Endodermal cell (in vitro differentiated cells): Measurements from ENCODE around the gene THSD4. TPM values are rescaled to one million over a fixed set of nuclear protein-coding genes. Genes with fewer than 3 reads are reported as not detected.

Source experiments
- DNase-seq: peaks from one replicate; pipeline ENCODE4 v3.0.0-alpha.2; 2017
- H3K27ac ChIP-seq: 2 replicates; pipeline ENCODE4 v1.5.1; 2013; ENCODE audit warnings: mild to moderate bottlenecking, low read depth, low read length, moderate library complexity
- H3K27me3 ChIP-seq: 2 replicates; pipeline ENCODE4 v1.6.1; 2013; ENCODE audit warnings: mild to moderate bottlenecking, low read length, moderate library complexity; ENCODE audit not compliant: insufficient read depth, control insufficient read depth, poor library complexity, severe bottlenecking
- H3K36me3 ChIP-seq: 2 replicates; pipeline ENCODE4 v1.7.0; 2013; ENCODE audit warnings: mild to moderate bottlenecking, low read length, moderate library complexity; ENCODE audit not compliant: control insufficient read depth, insufficient read depth
- H3K4me1 ChIP-seq: one replicate; pipeline ENCODE4 v1.7.0; 2013; ENCODE audit warnings: low read length; ENCODE audit not compliant: control insufficient read depth, insufficient read depth
- H3K4me3 ChIP-seq: 2 replicates; pipeline ENCODE4 v1.5.1; 2013; ENCODE audit warnings: mild to moderate bottlenecking, low read length, moderate library complexity
- H3K9ac ChIP-seq: 2 replicates; pipeline ENCODE4 v1.6.1; 2013; ENCODE audit warnings: mild to moderate bottlenecking, low read length, moderate library complexity; ENCODE audit not compliant: poor library complexity, severe bottlenecking; ENCODE audit errors: extremely low read depth
- H3K9me3 ChIP-seq: 2 replicates; pipeline ENCODE4 v1.6.1; 2013; ENCODE audit warnings: mild to moderate bottlenecking, low read length, moderate library complexity; ENCODE audit not compliant: control insufficient read depth
- H3K27ac Mint-ChIP-seq: 2 replicates; pipeline ENCODE4 v1.8.0; 2020; ENCODE audit warnings: mixed read lengths
- H3K27me3 Mint-ChIP-seq: 2 replicates; pipeline ENCODE4 v1.8.0; 2021; ENCODE audit warnings: mild to moderate bottlenecking, mixed read lengths; ENCODE audit not compliant: insufficient read depth
- H3K36me3 Mint-ChIP-seq: 2 replicates; pipeline ENCODE4 v1.8.0; 2020; ENCODE audit warnings: low read depth, mixed read lengths
- H3K4me1 Mint-ChIP-seq: 2 replicates; pipeline ENCODE4 v1.8.0; 2020; ENCODE audit warnings: mixed read lengths
- H3K4me3 Mint-ChIP-seq: 2 replicates; pipeline ENCODE4 v1.8.0; 2020; ENCODE audit warnings: mild to moderate bottlenecking, moderate library complexity, mixed read lengths
- H3K9me3 Mint-ChIP-seq: 2 replicates; pipeline ENCODE4 v1.8.0; 2020; ENCODE audit warnings: mild to moderate bottlenecking, mixed read lengths
- WGBS, 2 experiments: methylation state at CpG; one replicate each; pipeline versions ENCODE4 v1.1.5 to v1.1.7; 2013; ENCODE audit warnings: missing lambda C conversion rate in 2 of 2, mixed read lengths in 1 of 2; ENCODE audit not compliant: insufficient coverage in 1 of 2, insufficient read length in 1 of 2; 5-methylcytosine and 5-hydroxymethylcytosine counted together
- total RNA-seq, 2 donors: library from RNA; stranded (reverse); fragmentation: NEBNext Ultra II Directional in 1 of 2; extraction: Animal tissue kit (Norgen Biotek cat#: 25700) in 1 of 2; gene quantifications; 2 replicates in 1 of 2; 3 replicates in 1 of 2; pipeline ENCODE4 v1.2.1, GENCODE V29; 2021
- TF ChIP-seq, protein P1 (sequence below): fragments of 200-600 bp; sonication (generic); conservative IDR thresholded peaks from 2 replicates; pipeline ENCODE4 v1.5.0; 2021; ENCODE audit warnings: antibody characterized with exemption, mild to moderate bottlenecking

THSD4 gene
- total RNA-seq, 2 donors from 2014 or later = 4.6 to 5.4 TPM

GRCh38 chr15:71256934-71257664 lies 141.8 kb downstream of the THSD4 start:
- peaks cover under 1% of the 10 kb centered on the region for H3K4me1 ChIP-seq
- H3K9me3 ChIP-seq = no peaks in the 10 kb centered on the region
- no peaks in the 10 kb centered on the region for H3K36me3 ChIP-seq
- H3K4me1 Mint-ChIP-seq = peaks cover under 1% of the 10 kb centered on the region
- DNase-seq = no peak
- H3K4me3 Mint-ChIP-seq = no peak overlapping the region
- H3K9ac ChIP-seq = no peak overlapping the region
- TF ChIP-seq, protein P1, sequence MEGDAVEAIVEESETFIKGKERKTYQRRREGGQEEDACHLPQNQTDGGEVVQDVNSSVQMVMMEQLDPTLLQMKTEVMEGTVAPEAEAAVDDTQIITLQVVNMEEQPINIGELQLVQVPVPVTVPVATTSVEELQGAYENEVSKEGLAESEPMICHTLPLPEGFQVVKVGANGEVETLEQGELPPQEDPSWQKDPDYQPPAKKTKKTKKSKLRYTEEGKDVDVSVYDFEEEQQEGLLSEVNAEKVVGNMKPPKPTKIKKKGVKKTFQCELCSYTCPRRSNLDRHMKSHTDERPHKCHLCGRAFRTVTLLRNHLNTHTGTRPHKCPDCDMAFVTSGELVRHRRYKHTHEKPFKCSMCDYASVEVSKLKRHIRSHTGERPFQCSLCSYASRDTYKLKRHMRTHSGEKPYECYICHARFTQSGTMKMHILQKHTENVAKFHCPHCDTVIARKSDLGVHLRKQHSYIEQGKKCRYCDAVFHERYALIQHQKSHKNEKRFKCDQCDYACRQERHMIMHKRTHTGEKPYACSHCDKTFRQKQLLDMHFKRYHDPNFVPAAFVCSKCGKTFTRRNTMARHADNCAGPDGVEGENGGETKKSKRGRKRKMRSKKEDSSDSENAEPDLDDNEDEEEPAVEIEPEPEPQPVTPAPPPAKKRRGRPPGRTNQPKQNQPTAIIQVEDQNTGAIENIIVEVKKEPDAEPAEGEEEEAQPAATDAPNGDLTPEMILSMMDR = peak; percentile 47
- H3K36me3 Mint-ChIP-seq = no peaks in the 10 kb centered on the region
- 93 to 94% methylated on average over 3 to 5 of the region's 5 CpGs for WGBS, 2 experiments
- H3K27ac ChIP-seq = no peak overlapping the region
- no peak overlapping the region for H3K4me3 ChIP-seq
- H3K9me3 Mint-ChIP-seq = no peaks in the 10 kb centered on the region
- no peaks in the 10 kb centered on the region for H3K27me3 ChIP-seq
- no peak overlapping the region for H3K27ac Mint-ChIP-seq
- H3K27me3 Mint-ChIP-seq = no peaks in the 10 kb centered on the region

DNA sequence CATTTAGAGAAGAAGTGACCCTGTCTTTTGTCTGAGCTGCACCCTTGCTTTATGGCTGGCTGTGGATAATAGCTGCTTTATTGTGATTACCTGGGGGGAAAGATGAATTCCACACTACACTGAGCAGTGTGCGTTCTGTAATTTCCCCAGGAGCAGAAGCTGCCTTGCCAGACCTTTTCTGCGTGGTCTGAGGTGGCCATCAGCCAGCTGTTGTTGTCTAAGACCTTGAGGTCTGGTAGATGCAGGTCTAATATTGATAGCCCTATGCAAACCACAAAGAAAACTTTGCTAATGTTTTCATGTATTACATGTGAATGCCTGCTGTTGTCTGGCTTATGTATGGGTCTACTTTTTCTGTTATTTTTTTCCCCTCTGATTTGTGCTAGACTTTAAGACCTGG lies 144.6 kb downstream of the THSD4 start:
- no peak overlapping the region for H3K4me3 Mint-ChIP-seq
- H3K9me3 Mint-ChIP-seq = peaks cover 10% of the 10 kb centered on the region
- Histone ChIP-seq H3K27ac (no peak overlapping the region), H3K4me3 (no peak overlapping the region), H3K27me3 (no peaks in the 10 kb centered on the region), H3K4me1 (no peaks in the 10 kb centered on the region), H3K36me3 (no peaks in the 10 kb centered on the region), H3K9ac (no peak overlapping the region), H3K9me3 (peaks cover 6% of the 10 kb centered on the region)
- no peaks in the 10 kb centered on the region for H3K36me3 Mint-ChIP-seq
- WGBS, 2 experiments = 90 to 100% methylated on average over 1 to 2 of the region's 2 CpGs
- peaks cover 4% of the 10 kb centered on the region for H3K4me1 Mint-ChIP-seq
- TF ChIP-seq, protein P1 = no peak
- DNase-seq = no peak
- no peak overlapping the region for H3K27ac Mint-ChIP-seq
- H3K27me3 Mint-ChIP-seq = no peaks in the 10 kb centered on the region

DNA sequence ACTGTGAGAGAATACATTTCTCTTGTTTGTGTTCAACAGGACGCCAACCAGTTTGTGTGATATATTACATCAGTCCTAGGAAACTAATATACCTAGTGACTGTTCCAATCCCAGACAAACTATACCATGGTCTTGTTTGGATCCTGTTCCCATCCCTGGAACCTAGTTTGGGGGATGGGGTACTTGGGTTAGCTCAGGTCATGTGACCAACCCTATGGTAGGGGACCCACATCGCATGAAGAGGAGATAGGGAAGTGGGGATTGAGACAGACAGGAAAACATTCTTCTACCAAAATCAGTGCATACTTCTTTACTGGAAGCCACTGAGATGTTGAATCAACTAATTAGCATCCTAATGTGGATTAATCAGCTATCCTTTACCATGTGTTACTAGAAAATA lies 146.1 kb downstream of the THSD4 start:
- H3K4me3 ChIP-seq = no peak overlapping the region
- Mint-ChIP-seq H3K4me1 (peaks cover 4% of the 10 kb centered on the region), H3K4me3 (no peak overlapping the region), H3K27me3 (no peaks in the 10 kb centered on the region), H3K9me3 (peaks cover 19% of the 10 kb centered on the region), H3K36me3 (no peaks in the 10 kb centered on the region), H3K27ac (no peak overlapping the region)
- H3K9ac ChIP-seq = no peak overlapping the region
- no peak for DNase-seq
- no peak overlapping the region for H3K27ac ChIP-seq
- H3K4me1 ChIP-seq = no peaks in the 10 kb centered on the region
- no peaks in the 10 kb centered on the region for H3K27me3 ChIP-seq
- H3K9me3 ChIP-seq = peaks cover 6% of the 10 kb centered on the region
- no peaks in the 10 kb centered on the region for H3K36me3 ChIP-seq
- 81% methylated on average over 2 of the region's 2 CpGs; no CpG with 5 or more reads in 1 of the 2 experiments for WGBS, 2 experiments
- TF ChIP-seq, protein P1 = no peak
